ENCODE results near the gene CLEC7A. TPM values are rescaled to one million over a fixed set of nuclear protein-coding genes. Genes with fewer than 3 reads are reported as not detected.

Gene CLEC7A
- total RNA-seq, 1 experiment from 2014 or later = not detected

GRCh38 chr12:10153271-10154144 is 23.5 kb upstream of the CLEC7A start:
- no peak overlapping the region for H3K56ac ChIP-seq (ENCODE audit: insufficient read length, low read depth, low read length)
- H2AK5ac ChIP-seq (ENCODE audit: insufficient read length, low read length) = no peak overlapping the region
- no peak overlapping the region for H2BK12ac ChIP-seq (ENCODE audit: insufficient read length, low read depth, low read length)
- no peak overlapping the region for H3K4ac ChIP-seq (ENCODE audit: low read depth, low read length)
- no peaks in the 10 kb centered on the region for H3K9me3 ChIP-seq (ENCODE audit: control insufficient read depth, low read depth, low read length)
- H3K9ac ChIP-seq (ENCODE audit: extremely low read depth, insufficient read length, low read length) = peak overlapping the region; percentile 52
- peak overlapping the region; percentile 80 for H3K18ac ChIP-seq (ENCODE audit: insufficient read length, low read depth, low read length)
- H3K4me2 ChIP-seq (ENCODE audit: insufficient read depth, insufficient read length, low read length) = peak overlapping the region; percentile 64
- TF ChIP-seq CTCF (conservative IDR thresholded peaks at IDR 0.05) = peak; percentile 89
- Mint-ChIP-seq H3K4me3 (peak overlapping the region; percentile 81 to 85), H3K4me1 (peaks cover 0 to 7% of the 10 kb centered on the region in 2 experiments; a peak in 3 of 4 replicates), H3K27me3 (ENCODE audit: low read depth) (peaks cover 4% of the 10 kb centered on the region; the same call in 1 of the 2 replicates), H3K9me3 (peaks cover 0 to 2% of the 10 kb centered on the region in 2 experiments; a peak in 2 of 5 replicates), H3K27ac (peak overlapping the region in 2 of 3 experiments; percentile 63 to 92; a peak in 3 of 7 replicates), H3K36me3 (ENCODE audit: insufficient read depth in 1 of 3, low read depth in 3 of 3) (no peaks in the 10 kb centered on the region; a peak in 1 of 7 replicates)
- H3K4me1 ChIP-seq (ENCODE audit: insufficient read depth, low read length) = no peaks in the 10 kb centered on the region; the same call in 1 of the 2 replicates
- H4K20me1 ChIP-seq (ENCODE audit: control insufficient read depth, insufficient read depth, insufficient read length) = no peaks in the 10 kb centered on the region
- WGBS (ENCODE audit: extremely low coverage, insufficient read length, low lambda C conversion rate) = no CpG with 5 or more reads among the region's 46 CpGs
- H2BK20ac ChIP-seq (ENCODE audit: low read depth, low read length, poor library complexity, severe bottlenecking) = no peak overlapping the region
- no peak overlapping the region for H2BK5ac ChIP-seq (ENCODE audit: insufficient read length, low read length)
- no peak overlapping the region for H4K91ac ChIP-seq (ENCODE audit: insufficient read length, low read depth, low read length)
- H3K14ac ChIP-seq (ENCODE audit: insufficient read depth, low read length) = peak overlapping the region; percentile 90
- peak overlapping the region; percentile 2 for H3K27ac ChIP-seq (ENCODE audit: insufficient read length, low read depth, low read length)
- H4K5ac ChIP-seq (ENCODE audit: insufficient read length, low read depth, low read length) = no peak overlapping the region
- H4K8ac ChIP-seq (replicated peaks; ENCODE audit: insufficient read length, low read depth, low read length) = no peak overlapping the region
- no peak overlapping the region for H3K23ac ChIP-seq (ENCODE audit: insufficient read length, low read depth, low read length)
- H2BK120ac ChIP-seq (ENCODE audit: low read depth, low read length, poor library complexity, severe bottlenecking) = no peak overlapping the region
- H2AFZ ChIP-seq (ENCODE audit: low read length) = peak overlapping the region; percentile 88
- H3K79me1 ChIP-seq (ENCODE audit: insufficient read depth, low read depth, low read length, poor library complexity, severe bottlenecking) = no peaks in the 10 kb centered on the region
- H3T11ph ChIP-seq (ENCODE audit: low read length) = no peak overlapping the region
- no peaks in the 10 kb centered on the region for H3K27me3 ChIP-seq (ENCODE audit: insufficient read depth, low read length)
- H3K23me2 ChIP-seq (ENCODE audit: insufficient read length, low read depth, low read length, poor library complexity, severe bottlenecking) = peaks cover 9% of the 10 kb centered on the region
- no peak overlapping the region for H2BK15ac ChIP-seq (ENCODE audit: low read depth, low read length)
- DNase-seq = peak; percentile 89
- no peaks in the 10 kb centered on the region for H3K79me2 ChIP-seq (ENCODE audit: insufficient read depth, low read length)
